Lung (tissue), 16 donors: ENCODE results near the gene AKR1B15. TPM values are rescaled to one million over a fixed set of nuclear protein-coding genes. Genes with fewer than 3 reads are reported as not detected.

Experiments used
- ATAC-seq: fragments of 200-7000 bp; cut with Tn5 transposase; one replicate; pipeline ENCODE4 v1.9.1; 2020; ENCODE audit warnings: moderate number of reproducible peaks; ENCODE audit not compliant: insufficient read depth, low FRiP score
- DNase-seq, 3 donors: peaks; one replicate each; pipeline ENCODE4 v3.0.0-alpha.2; 2013 to 2017
- H3K27ac ChIP-seq, 2 donors: one replicate each; pipeline ENCODE4 v1.5.1; 2013; ENCODE audit warnings: mild to moderate bottlenecking in 2 of 2, moderate library complexity in 2 of 2, control low read depth in 1 of 2, inconsistent platforms in 1 of 2, low read depth in 1 of 2, low read length in 1 of 2
- H3K27me3 ChIP-seq, 3 donors: one replicate each; pipeline ENCODE4 v1.5.1; 2013; ENCODE audit warnings: low read length in 2 of 3; ENCODE audit not compliant: control insufficient read depth in 3 of 3, insufficient read depth in 3 of 3
- H3K36me3 ChIP-seq, 4 donors: one replicate each; pipeline ENCODE4 v1.5.1; 2013; ENCODE audit warnings: low read length in 4 of 4, mild to moderate bottlenecking in 1 of 4, moderate library complexity in 1 of 4; ENCODE audit not compliant: control insufficient read depth in 4 of 4, insufficient read depth in 4 of 4
- H3K4me1 ChIP-seq, 5 donors: one replicate each; pipeline ENCODE4 v1.5.1; 2013; ENCODE audit warnings: low read length in 5 of 5, mild to moderate bottlenecking in 2 of 5, moderate library complexity in 1 of 5; ENCODE audit not compliant: control insufficient read depth in 5 of 5, insufficient read depth in 5 of 5
- H3K4me3 ChIP-seq: one replicate; pipeline ENCODE4 v1.5.1; 2013; ENCODE audit warnings: mild to moderate bottlenecking, control low read depth, moderate library complexity
- H3K9ac ChIP-seq, 2 donors: one replicate each; pipeline ENCODE4 v1.5.1; 2013; ENCODE audit warnings: low read length in 2 of 2, control low read depth in 1 of 2; ENCODE audit not compliant: insufficient read depth in 1 of 2
- H3K9me3 ChIP-seq, 4 donors: one replicate each; pipeline ENCODE4 v1.5.1; 2013; ENCODE audit warnings: low read length in 3 of 4, mild to moderate bottlenecking in 1 of 4, moderate library complexity in 1 of 4; ENCODE audit not compliant: control insufficient read depth in 4 of 4, insufficient read depth in 3 of 4
- CTCF ChIP-seq: IDR thresholded peaks from 2 replicates; pipeline ENCODE4 v1.5.1; 2012; ENCODE audit warnings: mild to moderate bottlenecking; ENCODE audit errors: control extremely low read depth, extremely low read depth
- WGBS, 2 donors: extraction: QIAGEN DNeasy Blood & Tissue Kit; methylation state at CpG; one replicate each; pipeline ENCODE4 v1.1.7; 2013; 5-methylcytosine and 5-hydroxymethylcytosine counted together
- long read RNA-seq, 5 donors: transcript quantifications; one replicate each; lab custom pipeline, GENCODE V29; 2026
- polyA plus RNA-seq, 2 donors: library from polyadenylated mRNA; stranded (reverse); fragments of 200-250 nt; gene quantifications; one replicate each; pipeline ENCODE4 v1.2.1, GENCODE V29; 2013
- total RNA-seq, 2 donors: library from RNA; depleted of rRNA in 1 of 2; stranded (reverse); fragments of >200 nt in 1 of 2; gene quantifications; one replicate each; pipeline ENCODE4 v1.2.1, GENCODE V29; 2014 to 2021
- donor health status: control.
- donor health status: control.
- donor health status: Bipolar disorder and iron deficiency.
- donor health status: healthy.
- donor health status: DM: yes; HTN: yes; CAD: no.

Gene AKR1B15
- total RNA-seq (not detected), polyA plus RNA-seq (not detected)
- long read RNA-seq, donor 1 = 0 reads
- long read RNA-seq, donor 2, partial matches to known transcripts = 19 of 34 reads
- long read RNA-seq, donor 2, other reads (novel, unspliced or antisense) = 15 of 34 reads
- long read RNA-seq, donor 3 = 0 reads
- long read RNA-seq, donor 4 = 0 reads
- long read RNA-seq, donor 5 = 0 reads

GRCh38 chr7:134548877-134549276, at the start of gene AKR1B15:
Gene AKR1B15 (plus strand): TSS chr7:134549110. CDS start chr7:134564620, 15,510 bp downstream.
- no peaks in the 10 kb centered on the region for H3K9me3 ChIP-seq
- no peak within 1 kb of the TSS for H3K27ac ChIP-seq

GRCh38 chr7:134500406-134500805, 48.5 kb upstream of the AKR1B15 start:
- Histone ChIP-seq H3K27ac (no peak overlapping the region), H3K36me3 (no peaks in the 10 kb centered on the region), H3K4me3 (no peak overlapping the region), H3K9ac (no peak overlapping the region), H3K27me3 (peaks cover 0 to 2% (median 0%) of the 10 kb centered on the region in 3 donors), H3K4me1 (no peaks in the 10 kb centered on the region), H3K9me3 (no peaks in the 10 kb centered on the region)
- ATAC-seq (no peak), DNase-seq (no peak)
- TF ChIP-seq CTCF = no peak
- WGBS, 2 donors = 82 to 96% methylated on average over 2 of the region's 2 CpGs

More at GRCh38 chr7:134548877-134549276, at the start of gene AKR1B15:
- Histone ChIP-seq H3K4me1 (peaks cover 0 to 3% (median 0%) of the 10 kb centered on the region in 5 donors), H3K36me3 (no peaks in the 10 kb centered on the region), H3K9ac (no peak within 1 kb of the TSS), H3K27me3 (peaks cover 0 to 2% (median 0%) of the 10 kb centered on the region in 3 donors), H3K4me3 (no peak within 1 kb of the TSS)
- no peak for ATAC-seq
- no peak for DNase-seq
- TF ChIP-seq CTCF = no peak
- WGBS, 2 donors = 82 to 90% methylated on average over 14 of the region's 14 CpGs

GRCh38 chr7:134500982-134501381, 47.9 kb upstream of the AKR1B15 start:
- Histone ChIP-seq H3K36me3 (no peaks in the 10 kb centered on the region), H3K4me1 (no peaks in the 10 kb centered on the region), H3K27ac (no peak overlapping the region), H3K9me3 (no peaks in the 10 kb centered on the region), H3K9ac (no peak overlapping the region), H3K4me3 (no peak overlapping the region), H3K27me3 (peaks cover 0 to 2% (median 0%) of the 10 kb centered on the region in 3 donors)
- no peak for TF ChIP-seq CTCF
- DNase-seq (no peak), ATAC-seq (no peak)
- 69 to 70% methylated on average over 5 of the region's 5 CpGs for WGBS, 2 donors
